Measurements from ENCODE around the gene SDCCAG8. TPM values are rescaled to one million over a fixed set of nuclear protein-coding genes. Genes with fewer than 3 reads are reported as not detected.

Gene SDCCAG8
- total and polyA plus RNA-seq, 4 donors = 8.5 to 25.8 (median 17.5) TPM

DNA sequence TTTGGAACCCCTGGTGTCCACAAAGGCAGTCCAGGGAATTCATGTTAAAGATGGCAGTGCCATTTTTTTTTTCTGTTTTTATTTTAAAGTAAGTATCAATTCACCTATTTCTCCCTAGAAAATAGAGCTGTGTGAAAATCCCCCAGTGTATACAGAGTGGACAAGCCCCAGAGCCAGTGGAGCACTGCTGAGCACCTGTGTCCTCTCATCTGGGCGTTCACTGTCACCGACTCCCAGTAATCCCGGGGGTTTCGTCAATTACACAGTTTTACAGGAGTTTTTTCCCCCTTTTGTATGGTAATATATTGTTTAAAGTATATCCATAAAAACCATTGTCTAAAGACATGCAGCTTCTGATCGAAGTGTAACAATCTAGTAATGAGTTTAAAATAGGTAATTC, 175.8 kb downstream of the SDCCAG8 start:
- H3K4me3 ChIP-seq (ENCODE audit: low read depth in 1 of 3, low read length in 3 of 3) = no peak overlapping the region
- peaks cover 0 to 7% (median 3%) of the 10 kb centered on the region in 4 donors for H3K36me3 ChIP-seq (ENCODE audit: control insufficient read depth in 4 of 4, insufficient read depth in 3 of 4, low read depth in 1 of 4, low read length in 3 of 4)
- no peak for DNase-seq (ENCODE audit: low spot score)
- peaks cover 0 to 6% (median 2%) of the 10 kb centered on the region in 4 donors for H3K4me1 ChIP-seq (ENCODE audit: control insufficient read depth in 4 of 4, insufficient read depth in 4 of 4, low read length in 3 of 4)
- no peaks in the 10 kb centered on the region for H3K9me3 ChIP-seq (ENCODE audit: control insufficient read depth in 4 of 4, low read length in 3 of 4)
- no peak overlapping the region for H3K9ac ChIP-seq (ENCODE audit: low read depth in 1 of 2, low read length in 2 of 2)
- no peaks in the 10 kb centered on the region for H3K27me3 ChIP-seq (ENCODE audit: control insufficient read depth in 4 of 4, insufficient read depth in 4 of 4, low read length in 3 of 4)
- no peak for TF ChIP-seq GABPA (IDR thresholded peaks at IDR 0.05 in 1 of 2, conservative IDR thresholded peaks at IDR 0.05 in 1 of 2)
- TF ChIP-seq, protein P1, sequence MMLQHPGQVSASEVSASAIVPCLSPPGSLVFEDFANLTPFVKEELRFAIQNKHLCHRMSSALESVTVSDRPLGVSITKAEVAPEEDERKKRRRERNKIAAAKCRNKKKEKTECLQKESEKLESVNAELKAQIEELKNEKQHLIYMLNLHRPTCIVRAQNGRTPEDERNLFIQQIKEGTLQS (IDR thresholded peaks at IDR 0.05) = no peak
- TF ChIP-seq TAF1 (conservative IDR thresholded peaks at IDR 0.05) = no peak
- TF ChIP-seq SP1 (IDR thresholded peaks at IDR 0.05) = no peak
- no peak for TF ChIP-seq NR2F2 (IDR thresholded peaks at IDR 0.05)
- TF ChIP-seq EGR1 (IDR thresholded peaks at IDR 0.05; ENCODE audit: low read depth in 2 of 2) = no peak
- TF ChIP-seq, protein P2, sequence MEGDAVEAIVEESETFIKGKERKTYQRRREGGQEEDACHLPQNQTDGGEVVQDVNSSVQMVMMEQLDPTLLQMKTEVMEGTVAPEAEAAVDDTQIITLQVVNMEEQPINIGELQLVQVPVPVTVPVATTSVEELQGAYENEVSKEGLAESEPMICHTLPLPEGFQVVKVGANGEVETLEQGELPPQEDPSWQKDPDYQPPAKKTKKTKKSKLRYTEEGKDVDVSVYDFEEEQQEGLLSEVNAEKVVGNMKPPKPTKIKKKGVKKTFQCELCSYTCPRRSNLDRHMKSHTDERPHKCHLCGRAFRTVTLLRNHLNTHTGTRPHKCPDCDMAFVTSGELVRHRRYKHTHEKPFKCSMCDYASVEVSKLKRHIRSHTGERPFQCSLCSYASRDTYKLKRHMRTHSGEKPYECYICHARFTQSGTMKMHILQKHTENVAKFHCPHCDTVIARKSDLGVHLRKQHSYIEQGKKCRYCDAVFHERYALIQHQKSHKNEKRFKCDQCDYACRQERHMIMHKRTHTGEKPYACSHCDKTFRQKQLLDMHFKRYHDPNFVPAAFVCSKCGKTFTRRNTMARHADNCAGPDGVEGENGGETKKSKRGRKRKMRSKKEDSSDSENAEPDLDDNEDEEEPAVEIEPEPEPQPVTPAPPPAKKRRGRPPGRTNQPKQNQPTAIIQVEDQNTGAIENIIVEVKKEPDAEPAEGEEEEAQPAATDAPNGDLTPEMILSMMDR (IDR thresholded peaks at IDR 0.05; ENCODE audit: low read depth, low read length, missing input control) = no peak
- TF ChIP-seq, protein P3, sequence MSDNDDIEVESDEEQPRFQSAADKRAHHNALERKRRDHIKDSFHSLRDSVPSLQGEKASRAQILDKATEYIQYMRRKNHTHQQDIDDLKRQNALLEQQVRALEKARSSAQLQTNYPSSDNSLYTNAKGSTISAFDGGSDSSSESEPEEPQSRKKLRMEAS (IDR thresholded peaks at IDR 0.05) = no peak
- no peak for TF ChIP-seq HNF4G (IDR thresholded peaks at IDR 0.05)
- H3K27ac ChIP-seq (ENCODE audit: low read depth in 1 of 2, low read length in 2 of 2) = no peak overlapping the region
- 87% methylated on average over 5 of the region's 5 CpGs for WGBS

DNA sequence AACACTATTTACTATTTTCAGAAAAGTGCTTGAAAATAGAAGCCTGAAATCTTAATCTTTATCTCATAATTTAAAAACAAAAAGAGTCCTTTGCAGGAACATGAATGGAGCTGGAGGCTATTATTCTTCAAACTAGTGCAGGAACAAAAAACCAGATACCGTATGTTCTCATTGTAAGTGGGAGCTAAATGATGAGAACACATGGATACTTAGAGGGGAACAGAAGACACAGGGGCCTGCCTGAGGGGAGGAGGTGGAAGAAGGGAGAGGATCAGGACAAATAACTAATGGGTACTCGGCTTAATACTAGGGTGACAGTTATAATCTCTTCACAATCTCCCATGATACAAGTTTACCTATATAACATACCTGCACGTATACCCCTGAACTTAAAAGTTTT, 176.3 kb downstream of the SDCCAG8 start:
- DNase-seq (ENCODE audit: low spot score) = no peak
- peaks cover 0 to 6% (median 2%) of the 10 kb centered on the region in 4 donors for H3K4me1 ChIP-seq (ENCODE audit: control insufficient read depth in 4 of 4, insufficient read depth in 4 of 4, low read length in 3 of 4)
- TF ChIP-seq, protein P4, sequence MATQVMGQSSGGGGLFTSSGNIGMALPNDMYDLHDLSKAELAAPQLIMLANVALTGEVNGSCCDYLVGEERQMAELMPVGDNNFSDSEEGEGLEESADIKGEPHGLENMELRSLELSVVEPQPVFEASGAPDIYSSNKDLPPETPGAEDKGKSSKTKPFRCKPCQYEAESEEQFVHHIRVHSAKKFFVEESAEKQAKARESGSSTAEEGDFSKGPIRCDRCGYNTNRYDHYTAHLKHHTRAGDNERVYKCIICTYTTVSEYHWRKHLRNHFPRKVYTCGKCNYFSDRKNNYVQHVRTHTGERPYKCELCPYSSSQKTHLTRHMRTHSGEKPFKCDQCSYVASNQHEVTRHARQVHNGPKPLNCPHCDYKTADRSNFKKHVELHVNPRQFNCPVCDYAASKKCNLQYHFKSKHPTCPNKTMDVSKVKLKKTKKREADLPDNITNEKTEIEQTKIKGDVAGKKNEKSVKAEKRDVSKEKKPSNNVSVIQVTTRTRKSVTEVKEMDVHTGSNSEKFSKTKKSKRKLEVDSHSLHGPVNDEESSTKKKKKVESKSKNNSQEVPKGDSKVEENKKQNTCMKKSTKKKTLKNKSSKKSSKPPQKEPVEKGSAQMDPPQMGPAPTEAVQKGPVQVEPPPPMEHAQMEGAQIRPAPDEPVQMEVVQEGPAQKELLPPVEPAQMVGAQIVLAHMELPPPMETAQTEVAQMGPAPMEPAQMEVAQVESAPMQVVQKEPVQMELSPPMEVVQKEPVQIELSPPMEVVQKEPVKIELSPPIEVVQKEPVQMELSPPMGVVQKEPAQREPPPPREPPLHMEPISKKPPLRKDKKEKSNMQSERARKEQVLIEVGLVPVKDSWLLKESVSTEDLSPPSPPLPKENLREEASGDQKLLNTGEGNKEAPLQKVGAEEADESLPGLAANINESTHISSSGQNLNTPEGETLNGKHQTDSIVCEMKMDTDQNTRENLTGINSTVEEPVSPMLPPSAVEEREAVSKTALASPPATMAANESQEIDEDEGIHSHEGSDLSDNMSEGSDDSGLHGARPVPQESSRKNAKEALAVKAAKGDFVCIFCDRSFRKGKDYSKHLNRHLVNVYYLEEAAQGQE (IDR thresholded peaks at IDR 0.05) = no peak
- TF ChIP-seq, protein P2 (IDR thresholded peaks at IDR 0.05; ENCODE audit: low read depth, low read length, missing input control) = no peak
- TF ChIP-seq TAF1 (conservative IDR thresholded peaks at IDR 0.05) (no peak), RXRA (IDR thresholded peaks at IDR 0.05) (no peak), FOXA1 (IDR thresholded peaks at IDR 0.05) (no peak), GABPA (IDR thresholded peaks at IDR 0.05 in 1 of 2, conservative IDR thresholded peaks at IDR 0.05 in 1 of 2) (no peak), EGR1 (IDR thresholded peaks at IDR 0.05; ENCODE audit: low read depth in 2 of 2) (no peak), NR2F2 (IDR thresholded peaks at IDR 0.05) (no peak), YY1 (IDR thresholded peaks at IDR 0.05) (no peak), HNF4G (IDR thresholded peaks at IDR 0.05) (no peak), HNF4A (conservative IDR thresholded peaks at IDR 0.05) (no peak), SP1 (IDR thresholded peaks at IDR 0.05) (no peak), JUND (IDR thresholded peaks at IDR 0.05) (no peak), RAD21 (IDR thresholded peaks at IDR 0.05) (no peak), FOXA2 (IDR thresholded peaks at IDR 0.05) (no peak)
- TF ChIP-seq, protein P3 (IDR thresholded peaks at IDR 0.05) = no peak
- TF ChIP-seq, protein P1 (IDR thresholded peaks at IDR 0.05) = no peak
- TF ChIP-seq, protein P5, sequence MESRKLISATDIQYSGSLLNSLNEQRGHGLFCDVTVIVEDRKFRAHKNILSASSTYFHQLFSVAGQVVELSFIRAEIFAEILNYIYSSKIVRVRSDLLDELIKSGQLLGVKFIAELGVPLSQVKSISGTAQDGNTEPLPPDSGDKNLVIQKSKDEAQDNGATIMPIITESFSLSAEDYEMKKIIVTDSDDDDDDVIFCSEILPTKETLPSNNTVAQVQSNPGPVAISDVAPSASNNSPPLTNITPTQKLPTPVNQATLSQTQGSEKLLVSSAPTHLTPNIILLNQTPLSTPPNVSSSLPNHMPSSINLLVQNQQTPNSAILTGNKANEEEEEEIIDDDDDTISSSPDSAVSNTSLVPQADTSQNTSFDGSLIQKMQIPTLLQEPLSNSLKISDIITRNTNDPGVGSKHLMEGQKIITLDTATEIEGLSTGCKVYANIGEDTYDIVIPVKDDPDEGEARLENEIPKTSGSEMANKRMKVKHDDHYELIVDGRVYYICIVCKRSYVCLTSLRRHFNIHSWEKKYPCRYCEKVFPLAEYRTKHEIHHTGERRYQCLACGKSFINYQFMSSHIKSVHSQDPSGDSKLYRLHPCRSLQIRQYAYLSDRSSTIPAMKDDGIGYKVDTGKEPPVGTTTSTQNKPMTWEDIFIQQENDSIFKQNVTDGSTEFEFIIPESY (IDR thresholded peaks at IDR 0.05) = no peak
- no peak overlapping the region for H3K4me3 ChIP-seq (ENCODE audit: low read depth in 1 of 3, low read length in 3 of 3)
- no peak overlapping the region for H3K9ac ChIP-seq (ENCODE audit: low read depth in 1 of 2, low read length in 2 of 2)
- WGBS = 82% methylated on average over 3 of the region's 3 CpGs
- H3K27ac ChIP-seq (ENCODE audit: low read depth in 1 of 2, low read length in 2 of 2) = no peak overlapping the region
- peaks cover 0 to 7% (median 2%) of the 10 kb centered on the region in 4 donors for H3K36me3 ChIP-seq (ENCODE audit: control insufficient read depth in 4 of 4, insufficient read depth in 3 of 4, low read depth in 1 of 4, low read length in 3 of 4)
- no peaks in the 10 kb centered on the region for H3K9me3 ChIP-seq (ENCODE audit: control insufficient read depth in 4 of 4, low read length in 3 of 4)
- no peaks in the 10 kb centered on the region for H3K27me3 ChIP-seq (ENCODE audit: control insufficient read depth in 4 of 4, insufficient read depth in 4 of 4, low read length in 3 of 4)
